Ovary (tissue), 3 donors: ENCODE measurements around the gene EPHB6.

Experiments used
- CTCF ChIP-seq, 3 donors: fragments of 450-650 bp in 2 of 3; fragments of 200-600 bp in 1 of 3; IDR thresholded peaks; one replicate each; pipeline versions ENCODE4 v1.5.1 to v1.8.0; 2016 to 2022; ENCODE audit warnings: antibody characterized with exemption in 3 of 3, mild to moderate bottlenecking in 1 of 3
- POLR2A ChIP-seq: fragments of 450-650 bp; IDR thresholded peaks from one replicate; pipeline ENCODE4 v1.6.1; 2017; ENCODE audit warnings: antibody characterized with exemption, mild to moderate bottlenecking, moderate library complexity
- donor health status: DM: no; HTN: no; CAD: no.

GRCh38 chr7:142838461-142839213 is 16.2 kb upstream of the EPHB6 start:
- TF ChIP-seq CTCF (IDR thresholded peaks at IDR 0.05), result no peak
- no peak for TF ChIP-seq POLR2A
